ENCODE results near the gene RNPS1.

RNPS1 gene, protein sequence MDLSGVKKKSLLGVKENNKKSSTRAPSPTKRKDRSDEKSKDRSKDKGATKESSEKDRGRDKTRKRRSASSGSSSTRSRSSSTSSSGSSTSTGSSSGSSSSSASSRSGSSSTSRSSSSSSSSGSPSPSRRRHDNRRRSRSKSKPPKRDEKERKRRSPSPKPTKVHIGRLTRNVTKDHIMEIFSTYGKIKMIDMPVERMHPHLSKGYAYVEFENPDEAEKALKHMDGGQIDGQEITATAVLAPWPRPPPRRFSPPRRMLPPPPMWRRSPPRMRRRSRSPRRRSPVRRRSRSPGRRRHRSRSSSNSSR

DNA sequence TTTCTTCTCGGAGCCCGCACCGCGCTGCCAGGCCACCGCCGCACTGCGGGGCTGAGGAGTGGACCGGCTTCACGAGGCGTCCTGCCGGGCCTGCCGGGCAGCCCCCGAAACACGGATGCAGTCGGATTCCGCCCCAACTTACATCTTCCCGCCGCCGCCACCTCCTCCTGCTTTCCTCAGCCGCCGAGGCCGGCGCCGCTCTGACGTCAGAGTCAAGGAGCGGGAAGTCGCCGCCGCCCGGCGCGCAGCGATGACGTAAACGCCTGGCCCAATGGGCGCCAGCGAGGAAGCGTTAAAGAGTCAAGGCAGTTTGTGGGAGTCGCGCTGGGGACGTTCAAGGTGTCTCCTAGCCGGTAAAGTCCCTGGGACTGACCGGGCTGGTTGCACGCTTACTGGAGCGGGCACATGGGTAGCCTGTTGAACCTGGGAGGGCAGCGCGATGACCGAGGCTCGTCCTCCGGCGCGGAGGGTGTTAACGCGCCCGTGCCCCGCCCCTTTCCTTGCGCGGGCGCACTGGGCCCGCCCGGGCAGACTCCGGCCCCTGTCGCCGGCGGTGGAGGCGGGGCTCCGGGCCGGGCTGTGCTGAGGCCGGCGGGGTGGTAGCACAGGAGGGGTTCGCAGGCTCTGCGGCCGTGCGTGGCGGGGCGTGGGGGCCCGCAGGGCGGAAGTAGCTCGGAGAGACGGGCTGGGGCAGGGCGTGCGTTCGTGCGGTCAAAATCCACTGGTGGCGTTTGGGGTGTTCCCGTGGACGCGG is at the start of gene RNPS1:
TSS of gene RNPS1 (minus strand) at position 214 of the 754 bp plus-strand sequence. CDS start 3,483 bp downstream, outside the sequence.
- ATAC-seq (peak; percentile 93), DNase-seq (peak; percentile 98)

DNA sequence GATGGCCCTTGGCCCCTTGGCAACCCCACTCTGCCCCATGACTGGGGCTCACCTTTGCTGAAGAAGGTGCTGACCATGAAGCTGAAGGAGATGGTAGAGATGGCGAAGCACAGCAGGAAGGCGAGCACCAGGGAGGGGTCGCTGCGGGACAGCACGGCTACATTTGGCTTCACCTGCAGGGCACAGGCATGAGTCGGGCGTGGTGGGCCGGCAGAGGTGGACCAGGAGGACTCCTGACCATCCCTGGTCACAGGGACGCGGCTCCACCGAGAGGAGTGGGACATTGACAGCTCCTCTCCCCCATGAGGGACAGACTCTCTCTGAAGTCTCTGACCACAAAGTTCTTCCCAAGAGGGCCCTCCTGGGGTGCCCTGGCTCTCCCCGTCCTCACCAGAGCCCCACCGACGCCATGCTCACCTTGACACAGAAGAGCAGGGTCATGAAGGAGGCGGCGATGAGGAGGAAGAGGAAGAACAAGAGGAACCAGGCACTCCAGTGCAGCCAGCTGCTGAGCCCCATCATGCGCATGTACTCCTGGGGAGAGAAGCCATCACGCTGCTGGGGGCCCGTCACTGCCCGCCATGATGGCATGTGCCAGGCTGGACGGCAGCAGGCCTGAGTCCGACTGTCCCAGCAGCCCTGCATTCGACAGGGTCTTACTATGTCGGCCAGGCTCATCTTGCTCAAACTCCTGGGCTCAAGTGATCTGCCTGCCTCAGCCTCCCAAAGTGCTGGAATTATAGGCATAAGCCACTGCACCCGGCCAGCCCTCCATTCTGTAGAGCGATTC is 49.5 kb upstream of the RNPS1 start:
- DNase-seq = no peak
- ATAC-seq = no peak

DNA sequence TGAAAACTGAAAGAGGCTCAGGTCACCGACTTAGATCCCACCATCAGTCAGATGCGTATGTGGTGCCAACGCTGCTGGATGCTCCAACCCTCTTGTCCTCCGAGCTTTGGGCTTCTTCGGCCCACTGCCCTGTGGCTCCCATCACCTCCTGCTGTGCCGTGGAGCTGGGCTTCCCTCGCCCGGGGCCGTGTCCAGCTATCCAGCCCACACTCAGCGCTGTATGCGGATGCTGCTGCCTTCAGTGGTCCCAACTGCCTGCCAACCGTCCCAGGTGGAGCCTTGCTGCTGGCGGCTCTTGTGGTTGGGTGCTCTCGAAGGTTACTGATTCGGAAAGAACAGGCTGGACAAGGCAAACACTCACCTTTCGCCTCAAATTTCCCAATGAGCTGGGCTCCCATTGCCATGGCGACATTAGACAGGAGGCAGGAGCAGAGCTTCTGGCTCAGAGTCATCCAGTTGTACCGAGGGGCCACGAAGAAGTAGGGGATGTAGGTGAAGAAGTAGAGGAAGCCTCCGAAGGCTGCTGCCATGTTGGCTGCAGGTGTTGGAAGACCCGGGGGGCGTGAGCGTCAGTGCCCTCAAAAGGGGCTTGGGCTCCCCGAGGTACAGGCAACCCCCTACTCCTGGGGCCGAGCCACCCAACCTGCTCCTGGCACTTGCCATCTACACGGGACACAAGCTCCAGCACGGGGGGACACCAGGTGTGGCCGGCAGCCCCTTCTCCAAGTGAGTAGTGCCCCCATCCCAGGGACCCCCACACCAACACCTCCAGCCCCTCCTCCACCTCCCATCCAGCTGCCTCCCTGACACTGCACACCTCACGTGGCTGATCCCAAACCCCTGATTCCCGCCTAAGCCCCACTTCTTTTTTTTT is 40.4 kb upstream of the RNPS1 start:
- ATAC-seq (no peak), DNase-seq (no peak)

DNA sequence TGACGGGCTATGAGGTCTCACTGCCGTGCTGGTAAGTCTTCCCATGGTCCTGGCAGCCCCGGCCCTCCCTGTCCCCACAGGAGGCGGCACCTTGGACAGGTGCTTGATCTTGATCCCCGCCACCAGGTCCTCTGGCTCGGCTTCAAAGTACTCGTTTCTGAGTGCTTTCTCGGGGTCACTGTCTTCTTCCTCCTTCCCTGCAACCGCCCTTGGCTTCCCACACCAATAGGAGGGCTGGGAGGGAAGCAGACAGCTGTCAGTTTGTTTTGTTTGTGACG is 31.9 kb upstream of the RNPS1 start:
- no peak for ATAC-seq

DNA sequence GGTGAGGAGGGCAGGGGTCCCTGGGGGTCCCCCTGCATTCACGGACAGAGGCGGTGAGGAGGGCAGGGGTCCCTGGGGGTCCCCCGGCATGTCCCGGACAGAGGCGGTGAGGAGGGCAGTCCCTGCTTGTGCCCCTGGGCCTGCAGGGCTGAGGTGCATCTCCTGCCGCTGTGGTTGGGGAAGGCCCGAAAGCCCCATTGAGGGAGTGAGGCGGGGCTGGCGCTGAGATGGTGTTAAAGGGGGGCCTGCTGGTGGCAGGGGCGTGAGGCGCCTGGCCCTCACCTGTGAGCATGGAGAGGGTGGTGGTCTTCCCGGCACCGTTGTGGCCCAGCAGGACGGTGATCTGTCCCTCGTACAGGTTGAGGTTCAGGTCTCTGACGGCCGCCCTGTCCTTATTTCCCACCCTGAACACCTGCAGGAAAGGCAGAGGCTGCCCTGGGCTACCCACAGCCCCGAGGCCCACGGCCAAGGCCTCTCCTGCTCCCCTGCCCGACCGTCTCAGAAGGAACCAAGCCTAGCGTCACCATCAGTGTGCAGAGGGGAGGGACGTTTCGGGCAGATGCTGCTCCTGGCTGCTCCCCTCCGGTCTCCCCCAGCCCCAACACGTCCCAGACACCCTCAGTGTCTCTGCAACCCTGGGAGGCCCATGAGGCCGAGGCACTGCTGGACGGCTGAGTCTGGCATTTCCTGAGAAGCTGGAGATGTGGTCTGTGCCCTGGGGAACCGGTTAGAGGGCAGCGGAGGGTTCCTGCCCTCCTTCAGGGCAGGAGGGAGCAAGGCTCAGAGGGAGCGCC is 31.4 kb upstream of the RNPS1 start:
- no peak for DNase-seq
- no peak for ATAC-seq

More for the DNA sequence above, 31.9 kb upstream of the RNPS1 start:
- no peak for DNase-seq

DNA sequence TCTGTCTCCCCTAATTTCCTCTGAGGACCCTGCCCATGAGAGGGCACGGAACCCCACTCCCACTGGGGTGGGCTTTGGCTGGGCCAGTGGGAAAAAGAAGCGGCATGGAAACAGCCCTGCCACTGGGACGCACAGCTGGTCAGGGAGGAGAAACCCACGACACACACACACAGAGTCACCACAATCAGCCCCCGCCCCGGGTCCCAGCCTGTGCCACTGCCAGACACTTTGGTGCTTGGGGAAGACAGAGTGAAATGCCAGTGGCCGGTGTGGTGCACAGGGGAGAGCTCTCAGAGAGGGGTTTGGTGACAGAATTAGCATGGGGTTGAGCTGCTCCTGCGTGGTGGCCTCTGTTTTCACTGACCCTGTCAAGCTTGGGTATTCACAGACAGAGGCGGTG is 30.7 kb upstream of the RNPS1 start:
- no peak for DNase-seq
- no peak for ATAC-seq

DNA sequence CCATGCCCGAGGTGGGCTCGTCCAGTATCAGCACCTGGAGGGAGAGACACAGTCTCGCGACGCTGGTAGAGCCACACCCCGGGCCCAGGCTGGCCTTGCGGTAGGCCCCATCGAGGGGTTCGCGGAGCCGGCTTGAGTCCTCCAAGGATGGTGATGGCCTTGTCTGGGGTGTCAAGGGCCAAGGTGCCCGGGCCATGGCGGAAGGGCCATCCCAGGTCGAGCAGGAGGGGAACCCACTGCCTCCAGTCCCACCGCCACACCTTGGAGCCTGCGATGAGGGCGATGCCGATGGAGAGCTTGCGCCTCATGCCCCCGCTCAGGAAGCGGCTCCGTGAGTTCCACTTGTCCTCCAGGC is 29.6 kb upstream of the RNPS1 start:
- DNase-seq (no peak), ATAC-seq (no peak)

DNA sequence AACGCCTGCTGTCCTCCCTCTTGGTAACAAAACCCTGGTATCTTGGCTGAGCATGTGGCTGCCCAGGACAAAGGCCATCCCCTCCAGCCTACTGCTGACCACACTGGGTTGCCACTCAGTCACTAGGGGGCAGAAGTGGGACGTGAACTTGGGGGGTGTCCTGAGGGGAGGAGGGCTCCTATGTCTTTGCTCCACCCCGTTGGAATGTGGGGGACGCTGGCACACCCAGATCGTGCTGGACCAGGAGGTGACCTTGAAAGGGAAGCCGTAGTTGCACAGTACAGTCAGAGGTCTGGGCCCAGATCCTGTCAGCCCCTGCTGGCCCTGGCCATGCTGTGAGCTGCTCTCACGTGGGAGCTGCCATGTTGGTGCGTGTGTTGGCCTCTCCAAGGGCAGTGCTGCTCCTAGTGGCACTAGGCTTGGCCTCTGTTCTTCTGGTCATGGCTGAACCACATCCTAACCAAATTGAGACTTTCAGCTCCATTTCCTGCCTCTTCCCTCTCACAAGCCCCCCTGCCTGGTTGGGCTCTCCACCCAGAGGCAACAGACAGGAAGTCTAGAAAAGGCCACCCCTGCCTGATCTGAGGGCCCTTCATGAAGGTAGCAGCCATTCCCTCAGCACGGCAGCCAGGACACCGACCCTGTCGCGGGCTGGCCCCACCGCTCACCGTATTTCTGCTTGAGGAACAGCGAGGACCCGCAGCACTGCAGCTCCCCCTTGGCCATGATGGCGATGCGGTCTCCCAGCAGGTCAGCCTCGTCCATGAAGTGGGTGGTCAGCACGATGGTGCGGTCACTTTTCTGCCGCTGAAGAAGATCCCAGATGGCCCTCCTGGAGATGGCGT is 29.0 kb upstream of the RNPS1 start:
- ATAC-seq (peak; percentile 30), DNase-seq (peak; percentile 46)

DNA sequence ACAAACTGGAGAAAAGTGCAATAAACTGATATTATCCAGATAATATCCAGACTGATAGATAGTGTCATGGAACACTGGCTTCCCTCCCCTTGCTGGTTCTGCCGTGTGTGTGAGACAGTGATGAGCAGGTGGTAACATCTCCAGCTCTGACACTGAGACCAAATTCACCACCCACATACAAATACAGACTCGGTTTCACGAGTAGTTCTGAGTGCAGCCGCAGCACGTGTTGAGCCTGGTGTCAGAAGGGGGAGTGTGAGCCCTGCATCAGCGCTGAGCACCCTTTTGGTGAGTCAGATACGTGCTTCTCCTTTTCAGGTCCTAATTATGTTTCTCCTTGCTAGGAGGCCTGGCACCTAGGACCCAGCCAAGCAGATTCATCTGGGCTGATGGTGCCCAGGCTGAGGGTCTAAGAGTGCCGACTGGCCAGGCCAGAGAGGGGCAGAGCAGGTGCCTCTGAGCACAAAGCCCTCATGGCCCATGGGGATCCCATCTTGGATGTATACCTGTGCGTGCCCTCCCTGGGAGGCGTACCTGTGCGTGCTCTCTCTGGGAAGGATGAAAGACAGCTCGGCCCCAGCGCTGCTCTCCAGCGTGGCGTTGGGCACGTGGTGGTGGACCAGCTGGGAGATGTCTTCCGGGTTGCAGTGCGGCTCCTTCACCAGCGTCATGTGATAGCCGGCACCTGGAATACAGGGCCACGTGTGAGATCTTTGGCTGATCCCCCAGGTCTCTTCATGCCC is 27.3 kb upstream of the RNPS1 start:
- DNase-seq = no peak
- ATAC-seq = no peak

DNA sequence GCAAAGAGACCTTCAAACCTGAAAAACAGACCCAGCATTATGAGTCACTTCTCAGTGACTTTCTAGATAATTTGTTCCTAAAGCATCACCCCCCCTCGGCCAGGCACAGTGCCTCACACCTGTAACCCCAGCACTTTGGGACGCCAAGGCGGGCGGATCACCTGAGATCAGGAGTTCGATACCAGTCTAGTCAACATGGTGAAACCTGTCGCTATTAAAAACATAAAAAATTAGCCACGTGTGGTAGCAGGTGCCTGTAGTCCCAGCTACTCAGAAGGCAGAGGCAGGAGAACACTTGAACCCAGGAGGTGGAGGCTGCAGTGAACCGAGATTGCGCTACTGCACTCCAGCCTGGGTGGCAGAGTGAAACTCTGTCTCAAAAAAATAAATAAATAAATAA is 24.3 kb upstream of the RNPS1 start:
- DNase-seq (no peak), ATAC-seq (no peak)

DNA sequence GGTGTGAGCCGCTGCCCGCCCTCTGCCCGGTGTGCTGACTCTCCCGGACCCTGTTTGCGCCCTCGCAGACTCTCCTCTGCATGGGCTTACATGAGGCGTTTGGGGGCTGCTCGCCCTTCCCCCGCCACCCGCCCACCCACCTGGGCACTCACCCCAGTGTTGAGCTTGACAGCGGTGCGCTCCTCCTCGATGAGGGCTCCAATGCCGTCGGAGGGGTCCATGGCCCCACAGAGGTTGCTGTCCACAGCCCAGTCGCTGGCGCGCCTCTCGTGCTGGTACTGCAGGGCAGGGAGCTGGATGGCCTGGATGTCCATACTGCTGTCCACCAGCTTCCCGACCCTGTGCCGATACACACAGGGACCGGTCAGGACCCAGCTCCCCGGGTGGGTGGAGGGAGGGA is 21.4 kb upstream of the RNPS1 start:
- DNase-seq = no peak
- no peak for ATAC-seq

DNA sequence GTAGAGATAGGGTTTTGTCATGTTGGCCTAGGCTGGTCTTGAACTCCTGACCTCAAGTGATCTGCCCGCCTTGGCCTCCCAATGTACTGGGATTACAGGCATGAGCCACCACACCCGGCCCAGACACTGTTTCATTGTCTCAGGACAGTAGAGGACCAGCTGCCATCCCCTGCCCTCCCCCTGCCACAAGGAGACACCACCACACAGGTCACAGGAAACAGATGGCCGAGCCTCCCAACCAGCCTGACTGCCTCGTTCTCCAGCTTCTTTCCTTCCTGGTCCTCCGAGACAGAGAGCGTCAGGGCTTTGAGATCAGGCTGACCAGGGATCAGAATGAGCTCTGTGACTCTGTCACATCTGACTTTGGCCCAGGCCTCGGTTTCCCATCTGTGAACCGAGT is 20.8 kb upstream of the RNPS1 start:
- ATAC-seq = no peak
- no peak for DNase-seq

DNA sequence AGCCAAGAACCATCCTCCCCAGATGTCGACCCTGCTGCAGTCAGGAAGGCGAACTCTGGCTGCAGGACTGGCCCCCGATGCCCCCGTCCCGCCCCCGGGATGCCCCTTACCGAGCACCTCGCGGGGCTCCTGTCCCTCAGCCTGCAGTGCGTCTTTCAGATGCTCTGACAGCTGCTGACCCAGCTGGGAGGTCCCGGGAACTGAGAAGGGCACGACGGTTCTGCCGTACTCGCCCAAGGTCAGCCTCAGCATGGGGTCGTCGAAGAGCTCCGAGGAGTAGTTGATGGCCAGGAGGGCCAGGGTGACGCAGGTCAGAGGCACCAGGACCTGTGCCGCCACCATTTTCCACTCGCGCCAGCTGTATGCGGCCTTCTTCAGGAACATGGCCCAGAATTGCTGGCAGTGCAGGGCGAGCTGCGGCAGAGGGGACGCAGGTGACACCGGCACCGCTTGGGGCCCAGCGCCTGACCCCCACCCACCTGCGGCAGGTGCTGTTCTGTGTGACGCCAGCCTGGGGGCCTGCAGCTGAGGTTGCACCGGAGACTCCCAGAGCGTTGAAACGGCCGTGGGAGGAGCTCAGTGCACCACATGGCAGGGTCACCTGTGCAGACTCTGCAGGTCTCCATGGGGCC is 20.1 kb upstream of the RNPS1 start:
- no peak for DNase-seq
- ATAC-seq = no peak

DNA sequence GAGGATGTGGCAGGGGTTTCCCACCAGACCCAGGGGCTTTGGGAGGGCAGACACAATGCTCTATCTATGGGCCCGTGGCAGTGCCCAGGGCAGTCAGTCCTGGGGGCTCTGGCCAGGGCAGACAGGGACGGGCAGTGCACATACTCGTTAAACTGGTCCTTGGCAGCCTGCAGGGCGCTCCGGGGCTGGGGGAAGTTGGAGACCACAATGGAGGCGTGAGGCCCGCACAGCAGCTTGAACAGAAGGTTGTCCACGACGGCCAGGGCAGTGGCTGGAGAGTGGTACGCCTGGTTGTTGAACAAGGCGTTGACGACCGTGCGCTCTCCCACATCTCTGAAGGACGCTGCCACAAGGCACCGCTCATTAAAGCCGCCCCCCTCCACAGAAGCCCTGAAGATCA is 18.6 kb upstream of the RNPS1 start:
- ATAC-seq (no peak), DNase-seq (no peak)

DNA sequence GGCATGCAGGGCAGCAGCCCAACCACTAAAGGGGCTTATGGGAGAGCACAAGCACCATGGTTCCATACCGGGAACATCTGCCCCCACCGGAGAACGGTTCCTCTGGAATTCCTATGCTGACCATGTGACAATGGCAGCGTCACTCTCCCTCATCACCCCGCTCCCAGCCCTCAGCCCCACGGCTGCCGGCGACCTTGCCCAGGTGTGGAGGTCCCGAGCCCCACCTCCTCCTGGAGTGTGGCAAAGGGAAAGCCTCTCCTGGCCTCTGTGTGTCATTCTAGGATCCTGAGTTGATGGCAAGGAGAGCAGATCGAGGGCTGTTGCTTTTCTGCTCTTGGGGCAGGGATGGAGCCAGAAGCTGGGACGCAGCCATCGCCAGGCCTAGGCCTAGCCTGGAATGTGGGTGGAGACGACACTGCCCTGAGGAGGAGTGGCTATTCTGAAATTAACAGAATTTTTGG is 17.8 kb upstream of the RNPS1 start:
- no peak for ATAC-seq

DNA sequence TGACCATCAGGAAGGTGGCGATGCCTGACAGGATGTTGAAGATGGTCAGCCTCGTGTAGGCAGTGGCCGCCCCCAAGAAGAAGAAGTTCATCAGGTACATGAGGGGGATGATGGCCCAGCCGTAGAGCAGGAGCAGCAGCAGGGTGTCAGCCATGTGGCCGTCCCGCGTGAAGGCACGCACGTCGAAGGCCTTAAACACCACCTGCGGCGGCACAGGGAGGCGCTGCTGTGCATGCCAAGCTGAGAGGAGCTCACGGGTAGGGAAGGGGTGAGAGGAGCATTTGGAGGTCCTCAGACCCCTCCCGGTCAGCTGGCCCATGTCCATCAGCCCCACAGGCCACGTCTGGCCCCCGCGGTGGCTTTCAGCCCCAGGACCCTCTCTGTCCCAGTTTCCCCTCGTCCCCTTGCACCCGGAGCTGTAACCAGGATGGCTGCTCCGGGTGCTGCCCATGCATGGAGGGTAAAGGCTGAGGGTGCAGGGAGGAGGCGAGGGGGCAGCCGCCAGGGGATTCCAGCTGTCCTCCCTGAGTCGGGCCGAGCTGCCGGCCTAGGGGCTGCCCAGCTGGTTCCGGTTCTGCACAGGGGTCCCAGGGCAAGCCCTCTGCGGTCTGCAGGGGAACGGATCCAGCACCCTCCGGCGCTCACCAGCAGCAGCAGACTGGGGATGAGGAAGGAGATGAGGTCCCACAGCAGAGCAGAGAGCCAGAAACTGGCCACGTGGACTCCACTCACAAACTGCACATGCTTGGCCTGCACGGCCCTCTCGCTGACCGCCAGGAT is 17.1 kb upstream of the RNPS1 start:
- DNase-seq = no peak
- ATAC-seq = no peak

More for the DNA sequence above, 17.8 kb upstream of the RNPS1 start:
- DNase-seq = no peak

DNA sequence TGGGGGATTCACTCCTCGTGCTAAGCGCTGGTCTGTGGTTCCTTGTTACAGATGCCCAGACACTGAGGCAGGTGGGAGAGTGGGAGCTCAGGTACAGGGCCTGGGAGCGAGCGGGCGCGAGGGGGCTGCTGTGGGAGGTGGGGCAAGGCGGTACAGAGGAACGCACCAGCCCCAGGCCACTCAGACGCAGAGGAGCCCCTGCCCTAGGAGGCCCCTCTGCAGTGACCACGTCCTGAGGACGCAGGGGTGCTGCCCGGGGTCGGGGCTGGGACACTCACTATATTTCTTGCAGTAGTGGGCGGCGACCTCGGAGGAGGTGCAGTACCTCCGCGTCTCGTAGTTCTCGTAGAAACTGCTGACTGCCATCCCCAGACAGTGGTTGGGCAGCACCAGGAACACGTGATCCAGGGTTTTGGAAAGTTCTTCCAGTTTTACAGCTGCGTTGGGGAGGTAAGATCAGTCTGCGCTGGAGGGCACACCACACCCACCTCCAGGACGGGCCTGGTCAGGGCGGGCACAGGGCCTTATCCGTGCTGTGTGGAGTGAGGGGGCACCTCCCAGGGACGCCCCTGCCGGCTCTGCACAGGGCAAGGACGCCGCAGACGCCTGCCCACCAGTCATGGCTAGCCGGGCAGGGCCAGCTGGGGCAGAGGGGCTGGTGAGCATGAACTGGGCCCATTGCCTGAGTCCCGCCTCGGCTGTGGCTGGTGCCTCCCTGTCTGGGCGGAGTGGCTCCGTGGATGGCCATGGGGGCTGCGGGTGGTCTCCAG is 16.3 kb upstream of the RNPS1 start:
- ATAC-seq = no peak
- DNase-seq = no peak

Measured in stimulated activated naive CD8-positive, alpha-beta T cell treated with anti-CD3 and anti-CD28 coated beads, Interleukin-15, Interleukin-2, amounts not matched to agents 100 U/mL and 50 U/mL, for 24 hours (primary cell).